Measurements from ENCODE around the gene TMEM72. TPM values are rescaled to one million over a fixed set of nuclear protein-coding genes. Genes with fewer than 3 reads are reported as not detected.

TMEM72 gene
- total RNA-seq, 1 experiment from 2014 or later: not detected

DNA sequence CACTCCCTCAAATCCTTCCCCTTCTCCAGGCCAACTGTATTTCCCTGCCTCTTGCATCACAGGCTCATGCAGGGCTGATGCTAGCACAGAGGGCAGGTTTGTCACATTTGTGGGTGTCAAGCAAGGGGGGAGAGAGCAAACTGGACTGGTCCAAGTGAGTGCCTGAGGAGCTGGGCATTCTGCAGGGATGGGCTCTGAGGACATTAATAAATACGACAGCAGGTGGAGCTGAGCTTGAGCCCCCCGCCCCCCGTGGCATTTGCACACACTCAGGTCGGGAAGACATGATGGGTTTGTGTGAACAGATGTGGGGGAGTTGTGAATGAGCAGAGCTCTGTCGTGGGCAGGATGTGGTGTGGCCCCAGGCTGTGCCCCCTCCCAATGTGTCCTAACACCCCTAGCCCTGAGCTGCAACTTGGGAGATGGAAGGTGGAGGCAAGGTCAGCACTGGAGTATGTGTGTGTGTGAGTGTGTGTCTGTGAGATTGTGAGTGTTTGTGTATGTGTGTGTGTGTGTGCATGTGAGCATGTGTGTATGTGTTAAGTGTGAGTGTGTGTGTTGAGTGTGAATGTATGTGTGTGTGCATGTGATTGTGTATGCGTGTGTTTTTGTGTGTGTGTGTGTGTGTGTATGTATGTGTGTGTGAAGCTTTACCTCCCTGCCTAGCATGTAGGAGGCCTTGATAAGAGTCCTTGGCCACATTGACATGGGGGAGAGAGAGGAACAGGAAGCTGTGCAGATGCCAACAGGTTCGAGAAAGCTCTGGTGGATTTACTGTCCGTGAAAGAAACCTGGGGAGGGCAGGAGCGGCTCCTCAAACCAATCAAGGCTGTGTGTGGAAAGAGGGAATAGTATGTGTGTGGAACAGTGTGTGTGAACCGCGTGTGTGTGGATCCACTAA is 57.6 kb downstream of the TMEM72 start:
- ATAC-seq (no peak), DNase-seq (no peak)
- Histone ChIP-seq H3K4me2 (ENCODE audit: low read length) (no peak overlapping the region), H2AFZ (ENCODE audit: low read length) (no peak overlapping the region), H3K27me3 (ENCODE audit: low read length) (no peaks in the 10 kb centered on the region), H3K9me3 (ENCODE audit: low read length) (no peaks in the 10 kb centered on the region), H3K27ac (ENCODE audit: low read length) (no peak overlapping the region), H3K4me3 (ENCODE audit: low read length) (no peak overlapping the region), H3K9ac (ENCODE audit: low read length) (no peak overlapping the region), H3K36me3 (ENCODE audit: low read depth, low read length) (no peaks in the 10 kb centered on the region), H3K9me2 (replicated peaks; ENCODE audit: low read length) (no peaks in the 10 kb centered on the region), H4K20me1 (ENCODE audit: low read length) (no peaks in the 10 kb centered on the region), H3K79me2 (ENCODE audit: low read length) (no peaks in the 10 kb centered on the region), H3K4me1 (ENCODE audit: insufficient read depth, low read length) (no peaks in the 10 kb centered on the region), H3F3A (ENCODE audit: low read length, unreplicated experiment) (no peaks in the 10 kb centered on the region)
- BruUV-seq (replicated peaks): no TSS peak
- POLR2A ChIA-PET (ENCODE audit: unreplicated experiment): no interaction called here
- TF ChIP-seq, protein P1, sequence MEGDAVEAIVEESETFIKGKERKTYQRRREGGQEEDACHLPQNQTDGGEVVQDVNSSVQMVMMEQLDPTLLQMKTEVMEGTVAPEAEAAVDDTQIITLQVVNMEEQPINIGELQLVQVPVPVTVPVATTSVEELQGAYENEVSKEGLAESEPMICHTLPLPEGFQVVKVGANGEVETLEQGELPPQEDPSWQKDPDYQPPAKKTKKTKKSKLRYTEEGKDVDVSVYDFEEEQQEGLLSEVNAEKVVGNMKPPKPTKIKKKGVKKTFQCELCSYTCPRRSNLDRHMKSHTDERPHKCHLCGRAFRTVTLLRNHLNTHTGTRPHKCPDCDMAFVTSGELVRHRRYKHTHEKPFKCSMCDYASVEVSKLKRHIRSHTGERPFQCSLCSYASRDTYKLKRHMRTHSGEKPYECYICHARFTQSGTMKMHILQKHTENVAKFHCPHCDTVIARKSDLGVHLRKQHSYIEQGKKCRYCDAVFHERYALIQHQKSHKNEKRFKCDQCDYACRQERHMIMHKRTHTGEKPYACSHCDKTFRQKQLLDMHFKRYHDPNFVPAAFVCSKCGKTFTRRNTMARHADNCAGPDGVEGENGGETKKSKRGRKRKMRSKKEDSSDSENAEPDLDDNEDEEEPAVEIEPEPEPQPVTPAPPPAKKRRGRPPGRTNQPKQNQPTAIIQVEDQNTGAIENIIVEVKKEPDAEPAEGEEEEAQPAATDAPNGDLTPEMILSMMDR (conservative IDR thresholded peaks at IDR 0.05; ENCODE audit: low read depth, low read length): no peak
- no peak for TF ChIP-seq EZH2phosphoT487 (IDR thresholded peaks at IDR 0.05; ENCODE audit: borderline replicate concordance, low read length)
- no peak for TF ChIP-seq EZH2 (IDR thresholded peaks at IDR 0.05; ENCODE audit: low read length, unreplicated experiment)
- intact Hi-C loops (cut with micrococcal nuclease): no loop called here
- CTCF ChIA-PET: no interaction called here

DNA sequence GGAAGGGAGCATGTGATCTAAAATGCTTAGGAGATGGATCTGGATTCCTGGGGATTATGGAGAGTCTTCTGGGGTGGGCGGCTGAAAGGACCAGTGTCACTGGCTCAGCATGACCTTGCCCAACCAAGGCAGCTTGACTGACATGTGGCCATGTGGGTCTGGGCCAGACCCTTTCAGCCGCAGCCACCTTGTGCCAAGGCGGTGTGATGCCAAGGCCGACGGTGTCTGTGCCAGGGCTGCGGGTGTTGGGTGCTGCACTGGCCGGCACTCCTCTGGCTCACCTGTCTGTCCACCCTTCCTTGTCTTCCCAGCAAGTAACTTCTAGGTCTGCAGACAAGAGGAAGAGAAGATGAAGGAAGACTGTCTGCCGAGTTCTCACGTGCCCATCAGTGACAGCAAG is 58.7 kb downstream of the TMEM72 start:
- POLR2A ChIA-PET (ENCODE audit: unreplicated experiment): no interaction called here
- Histone ChIP-seq H3K4me1 (ENCODE audit: insufficient read depth, low read length) (peaks cover 10% of the 10 kb centered on the region), H4K20me1 (ENCODE audit: low read length) (no peaks in the 10 kb centered on the region), H3K9me2 (replicated peaks; ENCODE audit: low read length) (no peaks in the 10 kb centered on the region), H3K9me3 (ENCODE audit: low read length) (no peaks in the 10 kb centered on the region), H3K4me2 (ENCODE audit: low read length) (no peak overlapping the region), H3K27me3 (ENCODE audit: low read length) (no peaks in the 10 kb centered on the region), H3K36me3 (ENCODE audit: low read depth, low read length) (no peaks in the 10 kb centered on the region), H2AFZ (ENCODE audit: low read length) (no peak overlapping the region), H3F3A (ENCODE audit: low read length, unreplicated experiment) (no peaks in the 10 kb centered on the region), H3K9ac (ENCODE audit: low read length) (no peak overlapping the region), H3K4me3 (ENCODE audit: low read length) (no peak overlapping the region), H3K79me2 (ENCODE audit: low read length) (no peaks in the 10 kb centered on the region), H3K27ac (ENCODE audit: low read length) (no peak overlapping the region)
- DNase-seq (no peak), ATAC-seq (no peak)
- no TSS peak for BruUV-seq (replicated peaks)
- TF ChIP-seq, protein P1 (conservative IDR thresholded peaks at IDR 0.05; ENCODE audit: low read depth, low read length): no peak
- TF ChIP-seq EZH2 (IDR thresholded peaks at IDR 0.05; ENCODE audit: low read length, unreplicated experiment) (no peak), EZH2phosphoT487 (IDR thresholded peaks at IDR 0.05; ENCODE audit: borderline replicate concordance, low read length) (no peak)
- intact Hi-C loops (cut with micrococcal nuclease): no loop called here
- CTCF ChIA-PET: no interaction called here

DNA sequence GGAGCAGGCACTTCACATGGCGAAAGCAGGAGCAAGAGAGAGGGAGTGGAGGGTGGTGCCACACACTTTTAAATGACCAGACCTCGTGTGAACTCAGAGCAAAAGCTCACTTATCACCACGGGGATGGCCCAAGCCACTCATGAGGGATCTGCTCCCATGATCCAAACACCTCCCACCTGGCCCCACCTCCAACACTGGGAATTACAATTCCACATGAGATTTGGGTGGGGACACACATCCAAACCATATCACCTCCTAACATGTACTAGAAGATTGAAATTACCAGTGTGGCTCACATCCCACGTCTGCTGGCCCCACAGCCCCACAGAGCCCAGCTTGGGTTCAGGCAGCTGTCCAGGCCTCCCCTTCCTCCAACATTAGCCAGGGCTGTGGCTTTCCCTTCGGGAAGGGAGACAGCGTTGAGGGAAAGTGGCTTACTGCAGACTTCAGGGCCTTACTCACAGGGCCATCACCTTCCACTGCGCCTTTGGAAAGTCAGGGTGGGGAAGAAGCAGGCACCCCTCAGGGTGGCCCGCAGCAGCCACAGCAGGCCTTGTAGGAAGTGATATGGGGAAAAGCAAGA is 59.8 kb downstream of the TMEM72 start:
- no peaks in the 10 kb centered on the region for H3K9me3 ChIP-seq (ENCODE audit: low read length)
- H3K9ac ChIP-seq (ENCODE audit: low read length): no peak overlapping the region
- ChIA-PET POLR2A (ENCODE audit: unreplicated experiment) (no interaction called here), CTCF (no interaction called here)
- TF ChIP-seq EZH2 (IDR thresholded peaks at IDR 0.05; ENCODE audit: low read length, unreplicated experiment): no peak
- no peak overlapping the region for H3K4me2 ChIP-seq (ENCODE audit: low read length)
- H3K27ac ChIP-seq (ENCODE audit: low read length): no peak overlapping the region
- H3K4me1 ChIP-seq (ENCODE audit: insufficient read depth, low read length): peaks cover 18% of the 10 kb centered on the region
- no peaks in the 10 kb centered on the region for H3K79me2 ChIP-seq (ENCODE audit: low read length)
- no TSS peak for BruUV-seq (replicated peaks)
- H3F3A ChIP-seq (ENCODE audit: low read length, unreplicated experiment): no peaks in the 10 kb centered on the region
- H4K20me1 ChIP-seq (ENCODE audit: low read length): no peaks in the 10 kb centered on the region
- no peak overlapping the region for H2AFZ ChIP-seq (ENCODE audit: low read length)
- no peaks in the 10 kb centered on the region for H3K27me3 ChIP-seq (ENCODE audit: low read length)
- ATAC-seq (no peak), DNase-seq (no peak)
- H3K36me3 ChIP-seq (ENCODE audit: low read depth, low read length): no peaks in the 10 kb centered on the region
- H3K9me2 ChIP-seq (replicated peaks; ENCODE audit: low read length): no peaks in the 10 kb centered on the region
- H3K4me3 ChIP-seq (ENCODE audit: low read length): no peak overlapping the region
- intact Hi-C loops (cut with micrococcal nuclease): no loop called here

Measured in PC-3 (cell line).